OCI-LY3 (cell line): ENCODE measurements around the gene MACF1.

ENCODE experiments used
- EZH2phosphoT487 ChIP-seq: fragments of 200-600 bp; shearing (Covaris generic); IDR thresholded peaks from 2 replicates; pipeline ENCODE4 v1.6.1; 2018; ENCODE audit warnings: antibody characterized with exemption, mixed run types, low read depth
- TF ChIP-seq, protein P1 (sequence below): fragments of 200-600, 300-600 bp; sonication (generic); IDR thresholded peaks from 2 replicates; pipeline ENCODE4 v1.5.1; 2014; ENCODE audit warnings: antibody characterized with exemption, low read length, low read depth

DNA sequence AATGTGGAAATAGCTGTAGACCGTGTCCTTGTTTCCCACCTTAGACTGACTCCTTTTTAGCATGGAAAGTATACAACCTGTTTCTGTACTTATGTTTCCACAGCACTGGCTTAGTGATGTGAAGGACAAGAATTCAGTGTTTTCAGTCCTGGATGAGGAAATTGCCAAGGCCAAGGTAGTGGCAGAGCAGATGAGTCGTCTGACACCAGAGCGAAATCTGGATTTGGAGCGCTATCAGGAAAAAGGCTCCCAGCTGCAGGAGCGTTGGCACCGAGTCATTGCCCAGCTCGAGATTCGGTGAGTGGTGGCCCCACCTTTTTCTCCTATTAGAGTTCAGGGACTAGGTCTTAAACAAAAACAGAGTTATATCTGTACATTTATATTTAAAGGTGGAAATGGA lies 112.6 kb downstream of the MACF1 start:
- TF ChIP-seq, protein P1, sequence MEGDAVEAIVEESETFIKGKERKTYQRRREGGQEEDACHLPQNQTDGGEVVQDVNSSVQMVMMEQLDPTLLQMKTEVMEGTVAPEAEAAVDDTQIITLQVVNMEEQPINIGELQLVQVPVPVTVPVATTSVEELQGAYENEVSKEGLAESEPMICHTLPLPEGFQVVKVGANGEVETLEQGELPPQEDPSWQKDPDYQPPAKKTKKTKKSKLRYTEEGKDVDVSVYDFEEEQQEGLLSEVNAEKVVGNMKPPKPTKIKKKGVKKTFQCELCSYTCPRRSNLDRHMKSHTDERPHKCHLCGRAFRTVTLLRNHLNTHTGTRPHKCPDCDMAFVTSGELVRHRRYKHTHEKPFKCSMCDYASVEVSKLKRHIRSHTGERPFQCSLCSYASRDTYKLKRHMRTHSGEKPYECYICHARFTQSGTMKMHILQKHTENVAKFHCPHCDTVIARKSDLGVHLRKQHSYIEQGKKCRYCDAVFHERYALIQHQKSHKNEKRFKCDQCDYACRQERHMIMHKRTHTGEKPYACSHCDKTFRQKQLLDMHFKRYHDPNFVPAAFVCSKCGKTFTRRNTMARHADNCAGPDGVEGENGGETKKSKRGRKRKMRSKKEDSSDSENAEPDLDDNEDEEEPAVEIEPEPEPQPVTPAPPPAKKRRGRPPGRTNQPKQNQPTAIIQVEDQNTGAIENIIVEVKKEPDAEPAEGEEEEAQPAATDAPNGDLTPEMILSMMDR: no peak
- TF ChIP-seq EZH2phosphoT487: no peak
